Brain microvascular endothelial cell (primary cell): ENCODE results near the gene OTUB2.

Source experiments
- DNase-seq: peaks from one replicate; pipeline ENCODE4 v3.0.0-alpha.2; 2020
- H3K27ac ChIP-seq: fragments of 250-450 bp; sonication (Bioruptor Pico); 2 replicates; pipeline ENCODE4 v1.5.1; 2020; ENCODE audit warnings: mild to moderate bottlenecking, moderate library complexity
- H3K27me3 ChIP-seq: fragments of 250-450 bp; sonication (Bioruptor Pico); replicated peaks from 2 replicates; pipeline ENCODE4 v1.5.1; 2020; ENCODE audit warnings: mild to moderate bottlenecking
- H3K36me3 ChIP-seq: fragments of 250-450 bp; sonication (Bioruptor Pico); replicated peaks from 2 replicates; pipeline ENCODE4 v1.5.1; 2020; ENCODE audit warnings: mild to moderate bottlenecking
- H3K4me3 ChIP-seq: 2 replicates; pipeline ENCODE4 v1.5.1; 2011; ENCODE audit warnings: low read depth, mild to moderate bottlenecking, control low read depth, low read length, moderate library complexity
- CTCF ChIP-seq: IDR thresholded peaks from 2 replicates; pipeline ENCODE4 v1.5.1; 2011; ENCODE audit warnings: low read depth, mild to moderate bottlenecking, moderate library complexity, low read length, control low read depth, inconsistent platforms; ENCODE audit errors: missing control alignments
- in situ Hi-C: cut with HindIII; loops from 2 replicates; pipeline ENCODE4 v1.10.0; 2017; ENCODE audit warnings: low sequenced_read_pairs, low pct_ligation_motif_present

The OTUB2 gene

GRCh38 chr14:94043756-94044475 is 17.8 kb downstream of the OTUB2 start:
- no peak for TF ChIP-seq CTCF
- Histone ChIP-seq H3K4me3 (no peak overlapping the region), H3K36me3 (peaks cover 10% of the 10 kb centered on the region), H3K27ac (no peak overlapping the region), H3K27me3 (no peaks in the 10 kb centered on the region)
- DNase-seq = no peak
- in situ Hi-C loops = no loop called here

GRCh38 chr14:94044476-94045091 is 18.4 kb downstream of the OTUB2 start:
- in situ Hi-C loops = no loop called here
- H3K4me3 ChIP-seq = no peak overlapping the region
- H3K36me3 ChIP-seq = peaks cover 13% of the 10 kb centered on the region
- TF ChIP-seq CTCF = no peak
- DNase-seq = no peak
- H3K27ac ChIP-seq = no peak overlapping the region
- H3K27me3 ChIP-seq = no peaks in the 10 kb centered on the region

GRCh38 chr14:94045101-94045500 is 19.0 kb downstream of the OTUB2 start:
- Histone ChIP-seq H3K27ac (no peak overlapping the region), H3K27me3 (no peaks in the 10 kb centered on the region), H3K36me3 (peaks cover 17% of the 10 kb centered on the region), H3K4me3 (no peak overlapping the region)
- no peak for DNase-seq
- in situ Hi-C loops = no loop called here
- TF ChIP-seq CTCF = no peak

- no peaks in the 10 kb centered on the region for H3K27me3 ChIP-seq
- no peak for DNase-seq
- no peak overlapping the region for H3K27ac ChIP-seq
- in situ Hi-C loops = no loop called here
- no peak overlapping the region for H3K4me3 ChIP-seq
- peaks cover 22% of the 10 kb centered on the region for H3K36me3 ChIP-seq
- no peak for TF ChIP-seq CTCF
These were observed 19.6 kb downstream of the OTUB2 start for GRCh38 chr14:94045563-94046345.

GRCh38 chr14:94046696-94047250 is 20.6 kb downstream of the OTUB2 start:
- H3K4me3 ChIP-seq = no peak overlapping the region
- H3K27me3 ChIP-seq = no peaks in the 10 kb centered on the region
- in situ Hi-C loops = no loop called here
- no peak for TF ChIP-seq CTCF
- DNase-seq = no peak
- no peak overlapping the region for H3K27ac ChIP-seq
- peaks cover 26% of the 10 kb centered on the region for H3K36me3 ChIP-seq
